Gastrocnemius medialis (tissue), 4 donors: Measurements from ENCODE around the gene EMC8. TPM values are rescaled to one million over a fixed set of nuclear protein-coding genes. Genes with fewer than 3 reads are reported as not detected.

Source experiments
- ATAC-seq, 2 donors: fragments of 150-250 bp; one replicate each; pipeline ENCODE4 v1.9.1; 2016
- DNase-seq, 2 donors: peaks; one replicate each; pipeline ENCODE4 v3.0.0-alpha.2; 2019
- H3K27ac ChIP-seq, 4 donors: fragments of 200-600 bp; sonication (generic); 1 replicate in 1 of 4; 2 replicates in 3 of 4; pipeline ENCODE4 v1.5.1; 2016 to 2018; ENCODE audit warnings: mild to moderate bottlenecking in 2 of 4, moderate library complexity in 1 of 4
- H3K27me3 ChIP-seq, 3 donors: fragments of 200-600 bp; sonication (generic) in 2 of 3; 1 replicate in 1 of 3; 2 replicates in 2 of 3; pipeline versions ENCODE4 v1.5.1 to v1.6.0; 2016 to 2019; ENCODE audit warnings: mild to moderate bottlenecking in 1 of 3, moderate library complexity in 1 of 3
- H3K36me3 ChIP-seq, 2 donors: fragments of 200-600 bp; sonication (generic) in 1 of 2; one replicate each; pipeline ENCODE4 v1.5.1; 2017 to 2018
- H3K4me1 ChIP-seq, 2 donors: fragments of 200-600 bp; sonication (generic) in 1 of 2; one replicate each; pipeline ENCODE4 v1.5.1; 2016 to 2017; ENCODE audit warnings: mild to moderate bottlenecking in 2 of 2
- H3K4me3 ChIP-seq, 4 donors: fragments of 200-600 bp; sonication (generic) in 3 of 4; 1 replicate in 1 of 4; 2 replicates in 3 of 4; pipeline ENCODE4 v1.5.1; 2016 to 2019; ENCODE audit warnings: mild to moderate bottlenecking in 2 of 4
- H3K9me3 ChIP-seq, 3 donors: fragments of 200-600 bp; sonication (generic) in 2 of 3; 1 replicate in 1 of 3; 2 replicates in 2 of 3; pipeline ENCODE4 v1.5.1; 2016 to 2019
- POLR2A ChIP-seq, 2 donors: fragments of 450-650 bp; IDR thresholded peaks; one replicate each; pipeline ENCODE4 v1.6.1; 2017; ENCODE audit warnings: antibody characterized with exemption in 2 of 2, mild to moderate bottlenecking in 2 of 2, moderate library complexity in 2 of 2
- in situ Hi-C, 4 donors: fragments of 200-750 bp; cut with MboI; loops; one replicate each; pipeline versions ENCODE4 v1.15.0 to v1.8.0; 2017; ENCODE audit warnings: low sequenced_read_pairs in 4 of 4
- intact Hi-C: fragments of 100-400 bp; cut with DNase I; formaldehyde crosslinking; loops from one replicate; pipeline ENCODE4 v1.15.1; 2023; ENCODE audit warnings: low total_unique reads
- total RNA-seq, 4 donors: library from RNA; depleted of rRNA; stranded (reverse); fragments of >200 nt; gene quantifications; one replicate each; pipeline versions ENCODE4 v1.1.0 to v1.2.3, GENCODE V29; 2016
- TF ChIP-seq, protein P1 (sequence below), 5 experiments: fragments of 450-650 bp in 3 of 5; fragments of 200-600 bp in 2 of 5; sonication (generic) in 2 of 5; IDR thresholded peaks in 4 of 5; conservative IDR thresholded peaks in 1 of 5; 1 replicate in 4 of 5; 2 replicates in 1 of 5; pipeline ENCODE4 v1.5.1; 2016 to 2019; ENCODE audit warnings: antibody characterized with exemption in 5 of 5, mild to moderate bottlenecking in 3 of 5, moderate library complexity in 3 of 5

EMC8 gene
- total RNA-seq, 4 donors from 2014 or later: 29.6 to 39.8 (median 36.4) TPM

- TF ChIP-seq POLR2A (IDR thresholded peaks at IDR 0.05): no peak
- TF ChIP-seq, protein P1, sequence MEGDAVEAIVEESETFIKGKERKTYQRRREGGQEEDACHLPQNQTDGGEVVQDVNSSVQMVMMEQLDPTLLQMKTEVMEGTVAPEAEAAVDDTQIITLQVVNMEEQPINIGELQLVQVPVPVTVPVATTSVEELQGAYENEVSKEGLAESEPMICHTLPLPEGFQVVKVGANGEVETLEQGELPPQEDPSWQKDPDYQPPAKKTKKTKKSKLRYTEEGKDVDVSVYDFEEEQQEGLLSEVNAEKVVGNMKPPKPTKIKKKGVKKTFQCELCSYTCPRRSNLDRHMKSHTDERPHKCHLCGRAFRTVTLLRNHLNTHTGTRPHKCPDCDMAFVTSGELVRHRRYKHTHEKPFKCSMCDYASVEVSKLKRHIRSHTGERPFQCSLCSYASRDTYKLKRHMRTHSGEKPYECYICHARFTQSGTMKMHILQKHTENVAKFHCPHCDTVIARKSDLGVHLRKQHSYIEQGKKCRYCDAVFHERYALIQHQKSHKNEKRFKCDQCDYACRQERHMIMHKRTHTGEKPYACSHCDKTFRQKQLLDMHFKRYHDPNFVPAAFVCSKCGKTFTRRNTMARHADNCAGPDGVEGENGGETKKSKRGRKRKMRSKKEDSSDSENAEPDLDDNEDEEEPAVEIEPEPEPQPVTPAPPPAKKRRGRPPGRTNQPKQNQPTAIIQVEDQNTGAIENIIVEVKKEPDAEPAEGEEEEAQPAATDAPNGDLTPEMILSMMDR (IDR thresholded peaks at IDR 0.05 in 4 of 5, conservative IDR thresholded peaks at IDR 0.05 in 1 of 5): no peak
- intact Hi-C loops (no loop called here), in situ Hi-C loops (no loop called here)
These were observed 31.8 kb downstream of the EMC8 start for GRCh38 chr16:85767531-85767930.

DNA sequence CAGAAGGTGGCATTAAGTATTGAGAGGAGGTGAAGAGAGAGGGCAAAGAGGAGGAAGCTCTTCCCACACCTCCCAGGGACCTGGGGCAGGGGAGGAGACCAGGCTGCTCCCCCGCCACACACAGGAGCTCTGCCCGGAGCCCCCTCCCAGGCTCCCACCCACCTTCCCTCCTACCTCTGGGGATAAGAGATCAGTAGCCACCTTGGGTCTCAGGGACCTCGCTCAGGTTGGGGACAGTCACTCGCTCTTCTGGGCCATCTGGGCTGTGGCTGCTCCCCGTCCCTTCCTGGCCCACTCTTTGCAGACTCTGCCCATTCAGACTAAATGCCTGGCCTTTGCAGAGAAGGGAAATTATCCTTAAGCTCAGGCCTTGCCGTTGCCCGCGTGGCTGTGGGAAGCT lies 33.6 kb downstream of the EMC8 start:
- H3K4me1 ChIP-seq: no peaks in the 10 kb centered on the region
- DNase-seq: no peak
- H3K9me3 ChIP-seq: no peaks in the 10 kb centered on the region
- intact Hi-C loops: no loop called here
- no peak overlapping the region for H3K27ac ChIP-seq
- H3K4me3 ChIP-seq: no peak overlapping the region
- ATAC-seq: no peak
- no peaks in the 10 kb centered on the region for H3K36me3 ChIP-seq
- in situ Hi-C loops: no loop called here
- H3K27me3 ChIP-seq: peaks cover 4 to 8% (median 7%) of the 10 kb centered on the region in 3 donors
- no peak for TF ChIP-seq POLR2A (IDR thresholded peaks at IDR 0.05)
- TF ChIP-seq, protein P1 (IDR thresholded peaks at IDR 0.05 in 4 of 5, conservative IDR thresholded peaks at IDR 0.05 in 1 of 5): no peak

More at GRCh38 chr16:85767531-85767930, 31.8 kb downstream of the EMC8 start:
- H3K9me3 ChIP-seq: no peaks in the 10 kb centered on the region
- no peaks in the 10 kb centered on the region for H3K36me3 ChIP-seq
- DNase-seq (no peak), ATAC-seq (no peak)
- no peaks in the 10 kb centered on the region for H3K4me1 ChIP-seq
- no peak overlapping the region for H3K4me3 ChIP-seq
- H3K27me3 ChIP-seq: peaks cover 0 to 2% (median 0%) of the 10 kb centered on the region in 3 donors
- no peak overlapping the region for H3K27ac ChIP-seq

DNA sequence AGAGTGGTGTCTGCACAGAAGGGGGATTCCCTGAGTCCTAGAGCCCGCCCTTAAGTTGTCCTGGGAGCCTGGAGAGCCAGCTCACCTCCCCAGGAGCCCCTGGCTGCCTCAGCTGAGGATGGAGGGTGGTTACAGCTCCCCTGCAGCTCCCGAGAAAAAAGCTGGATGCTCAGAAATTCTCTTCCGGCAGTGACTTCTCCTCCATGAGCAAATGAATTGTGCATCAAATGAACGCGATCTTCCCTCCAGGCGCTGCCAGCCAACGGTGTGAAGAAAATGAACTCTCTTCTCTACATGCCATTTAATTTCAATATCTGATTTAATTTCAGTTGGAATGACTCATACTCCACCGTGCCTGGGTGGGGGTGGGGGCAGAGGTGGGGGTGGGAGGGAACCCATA lies 34.1 kb downstream of the EMC8 start:
- H3K36me3 ChIP-seq: no peaks in the 10 kb centered on the region
- in situ Hi-C loops: no loop called here
- TF ChIP-seq, protein P1 (IDR thresholded peaks at IDR 0.05 in 4 of 5, conservative IDR thresholded peaks at IDR 0.05 in 1 of 5): no peak
- TF ChIP-seq POLR2A (IDR thresholded peaks at IDR 0.05): no peak
- H3K9me3 ChIP-seq: no peaks in the 10 kb centered on the region
- DNase-seq (no peak), ATAC-seq (no peak)
- intact Hi-C loops: no loop called here
- H3K27ac ChIP-seq: no peak overlapping the region
- no peaks in the 10 kb centered on the region for H3K4me1 ChIP-seq
- no peak overlapping the region for H3K4me3 ChIP-seq
- peaks cover 5 to 8% (median 7%) of the 10 kb centered on the region in 3 donors for H3K27me3 ChIP-seq

DNA sequence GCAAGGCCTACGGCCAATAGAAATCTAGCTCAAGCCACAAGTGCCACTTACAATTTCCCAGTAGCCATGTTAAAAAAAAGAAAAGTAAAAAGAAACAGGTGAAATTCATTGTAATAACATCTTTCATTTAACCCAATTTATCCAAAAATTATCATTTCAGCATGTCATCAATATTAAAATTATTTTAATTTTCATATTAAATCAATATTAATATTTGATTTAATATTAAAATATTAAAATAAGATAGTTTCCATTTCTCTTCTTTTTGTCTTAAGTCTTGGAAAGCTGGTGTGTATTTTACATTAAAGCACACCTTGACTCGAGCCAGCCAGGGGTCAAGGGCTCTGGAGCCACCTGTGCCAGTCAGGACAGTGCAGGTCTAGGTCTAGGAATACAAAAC lies 35.7 kb downstream of the EMC8 start:
- intact Hi-C loops: no loop called here
- in situ Hi-C loops: no loop called here
- Histone ChIP-seq H3K27ac (no peak overlapping the region), H3K36me3 (no peaks in the 10 kb centered on the region), H3K4me1 (no peaks in the 10 kb centered on the region), H3K4me3 (no peak overlapping the region), H3K9me3 (no peaks in the 10 kb centered on the region), H3K27me3 (peaks cover 5 to 8% (median 7%) of the 10 kb centered on the region in 3 donors)
- no peak for TF ChIP-seq POLR2A (IDR thresholded peaks at IDR 0.05)
- TF ChIP-seq, protein P1 (IDR thresholded peaks at IDR 0.05 in 4 of 5, conservative IDR thresholded peaks at IDR 0.05 in 1 of 5): no peak
- DNase-seq: no peak
- no peak for ATAC-seq

GRCh38 chr16:85762970-85763369 lies 36.4 kb downstream of the EMC8 start:
- TF ChIP-seq, protein P1 (IDR thresholded peaks at IDR 0.05 in 4 of 5, conservative IDR thresholded peaks at IDR 0.05 in 1 of 5): no peak
- TF ChIP-seq POLR2A (IDR thresholded peaks at IDR 0.05): no peak
- no peak for DNase-seq
- H3K27ac ChIP-seq: no peak overlapping the region
- intact Hi-C loops: no loop called here
- ATAC-seq: no peak
- in situ Hi-C loops: no loop called here
- H3K36me3 ChIP-seq: no peaks in the 10 kb centered on the region
- no peaks in the 10 kb centered on the region for H3K9me3 ChIP-seq
- H3K4me1 ChIP-seq: no peaks in the 10 kb centered on the region
- H3K4me3 ChIP-seq: no peak overlapping the region
- H3K27me3 ChIP-seq: peaks cover 5 to 8% (median 7%) of the 10 kb centered on the region in 3 donors
